ENCODE data around the gene LCE4A. TPM values are rescaled to one million over a fixed set of nuclear protein-coding genes. Genes with fewer than 3 reads are reported as not detected.

The LCE4A gene
- total RNA-seq, 1 experiment from 2014 or later: not detected

DNA sequence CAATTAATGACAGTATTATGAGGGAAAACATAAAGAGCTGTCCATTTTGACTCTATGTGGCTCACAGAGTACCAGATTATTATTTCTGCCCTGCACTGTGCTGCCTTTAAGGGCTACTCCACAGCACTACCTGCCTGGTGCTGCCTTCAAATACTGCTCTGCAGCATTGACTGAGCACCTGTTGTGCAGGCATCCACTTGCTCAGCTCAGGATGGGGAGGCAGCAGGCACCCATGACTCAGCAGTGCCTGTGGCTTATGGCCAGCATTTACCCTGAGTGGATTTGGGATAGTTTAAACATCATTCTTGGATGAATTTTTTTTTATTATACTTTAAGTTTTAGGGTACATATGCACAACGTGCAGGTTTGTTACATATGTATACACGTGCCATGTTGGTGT is 48.9 kb downstream of the LCE4A start:
- Mint-ChIP-seq H3K4me3 (ENCODE audit: unreplicated experiment) (no peak overlapping the region), H3K36me3 (ENCODE audit: insufficient read depth, unreplicated experiment) (no peaks in the 10 kb centered on the region), H3K9me3 (ENCODE audit: unreplicated experiment) (no peaks in the 10 kb centered on the region), H3K27ac (ENCODE audit: unreplicated experiment) (no peak overlapping the region), H3K4me1 (ENCODE audit: low read depth, unreplicated experiment) (peaks cover 6% of the 10 kb centered on the region), H3K27me3 (ENCODE audit: insufficient read depth, unreplicated experiment) (peaks cover 22% of the 10 kb centered on the region)
- Histone ChIP-seq H3K9me3 (no peaks in the 10 kb centered on the region), H3K4me3 (ENCODE audit: low read depth, low read length) (no peak overlapping the region), H3K36me3 (ENCODE audit: control insufficient read depth, insufficient read depth, low read length) (no peaks in the 10 kb centered on the region), H3K27me3 (replicated peaks; ENCODE audit: control insufficient read depth, insufficient read depth, low read length) (no peaks in the 10 kb centered on the region), H3K4me1 (no peaks in the 10 kb centered on the region)
- DNase-seq: no peak
- ChIA-PET POLR2A (no interaction called here), CTCF (no interaction called here)
- intact Hi-C loops (cut with micrococcal nuclease; ENCODE audit: unreplicated experiment): no loop called here
- TF ChIP-seq, protein P1, sequence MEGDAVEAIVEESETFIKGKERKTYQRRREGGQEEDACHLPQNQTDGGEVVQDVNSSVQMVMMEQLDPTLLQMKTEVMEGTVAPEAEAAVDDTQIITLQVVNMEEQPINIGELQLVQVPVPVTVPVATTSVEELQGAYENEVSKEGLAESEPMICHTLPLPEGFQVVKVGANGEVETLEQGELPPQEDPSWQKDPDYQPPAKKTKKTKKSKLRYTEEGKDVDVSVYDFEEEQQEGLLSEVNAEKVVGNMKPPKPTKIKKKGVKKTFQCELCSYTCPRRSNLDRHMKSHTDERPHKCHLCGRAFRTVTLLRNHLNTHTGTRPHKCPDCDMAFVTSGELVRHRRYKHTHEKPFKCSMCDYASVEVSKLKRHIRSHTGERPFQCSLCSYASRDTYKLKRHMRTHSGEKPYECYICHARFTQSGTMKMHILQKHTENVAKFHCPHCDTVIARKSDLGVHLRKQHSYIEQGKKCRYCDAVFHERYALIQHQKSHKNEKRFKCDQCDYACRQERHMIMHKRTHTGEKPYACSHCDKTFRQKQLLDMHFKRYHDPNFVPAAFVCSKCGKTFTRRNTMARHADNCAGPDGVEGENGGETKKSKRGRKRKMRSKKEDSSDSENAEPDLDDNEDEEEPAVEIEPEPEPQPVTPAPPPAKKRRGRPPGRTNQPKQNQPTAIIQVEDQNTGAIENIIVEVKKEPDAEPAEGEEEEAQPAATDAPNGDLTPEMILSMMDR (IDR thresholded peaks at IDR 0.05; ENCODE audit: insufficient read depth in 1 of 2, low read depth in 1 of 2, low read length in 1 of 2, severe bottlenecking in 1 of 2, unreplicated experiment in 1 of 2): no peak
- no TSS peak for BruUV-seq (replicated peaks)

DNA sequence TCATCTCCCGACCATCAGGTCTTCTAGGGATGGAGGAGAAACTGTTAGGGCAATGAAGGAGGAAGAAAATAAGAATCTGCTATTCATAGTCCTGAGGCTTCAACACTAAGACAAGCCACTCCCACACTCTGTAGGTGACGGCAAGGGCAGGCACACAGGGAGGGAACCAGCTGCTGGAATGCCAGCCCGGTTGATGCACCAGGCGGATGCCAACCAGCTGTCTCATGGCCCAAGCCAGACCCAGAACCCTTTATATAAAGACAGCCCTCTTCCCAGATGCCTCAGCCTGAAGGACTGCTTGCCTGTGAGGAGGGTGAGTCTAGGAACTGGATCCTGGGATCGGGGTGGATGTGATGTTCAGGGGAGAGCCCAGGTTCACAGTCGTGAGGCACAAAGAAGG is 49.8 kb downstream of the LCE4A start, which contains the start of gene KPRP:
Gene KPRP, plus strand, starts transcription at position 279 of the 400 bp plus-strand sequence. CDS start 1,564 bp downstream, outside the sequence.
- TF ChIP-seq, protein P1 (IDR thresholded peaks at IDR 0.05; ENCODE audit: insufficient read depth in 1 of 2, low read depth in 1 of 2, low read length in 1 of 2, severe bottlenecking in 1 of 2, unreplicated experiment in 1 of 2): no peak
- H3K27me3 ChIP-seq (replicated peaks; ENCODE audit: control insufficient read depth, insufficient read depth, low read length): no peaks in the 10 kb centered on the region
- no peak within 1 kb of the TSS for H3K27ac Mint-ChIP-seq (ENCODE audit: unreplicated experiment)
- H3K9me3 ChIP-seq: no peaks in the 10 kb centered on the region
- BruUV-seq (replicated peaks): no TSS peak
- intact Hi-C loops (cut with micrococcal nuclease; ENCODE audit: unreplicated experiment): no loop called here
- POLR2A ChIA-PET: no interaction called here
- H3K9me3 Mint-ChIP-seq (ENCODE audit: unreplicated experiment): no peaks in the 10 kb centered on the region
- H3K36me3 ChIP-seq (ENCODE audit: control insufficient read depth, insufficient read depth, low read length): no peaks in the 10 kb centered on the region
- no peak for DNase-seq
- H3K27me3 Mint-ChIP-seq (ENCODE audit: insufficient read depth, unreplicated experiment): peaks cover 18% of the 10 kb centered on the region
- CTCF ChIA-PET: no interaction called here
- no peak within 1 kb of the TSS for H3K4me3 ChIP-seq (ENCODE audit: low read depth, low read length)
- no peaks in the 10 kb centered on the region for H3K36me3 Mint-ChIP-seq (ENCODE audit: insufficient read depth, unreplicated experiment)
- no peak within 1 kb of the TSS for H3K4me3 Mint-ChIP-seq (ENCODE audit: unreplicated experiment)
- no peaks in the 10 kb centered on the region for H3K4me1 Mint-ChIP-seq (ENCODE audit: low read depth, unreplicated experiment)
- no peaks in the 10 kb centered on the region for H3K4me1 ChIP-seq

DNA sequence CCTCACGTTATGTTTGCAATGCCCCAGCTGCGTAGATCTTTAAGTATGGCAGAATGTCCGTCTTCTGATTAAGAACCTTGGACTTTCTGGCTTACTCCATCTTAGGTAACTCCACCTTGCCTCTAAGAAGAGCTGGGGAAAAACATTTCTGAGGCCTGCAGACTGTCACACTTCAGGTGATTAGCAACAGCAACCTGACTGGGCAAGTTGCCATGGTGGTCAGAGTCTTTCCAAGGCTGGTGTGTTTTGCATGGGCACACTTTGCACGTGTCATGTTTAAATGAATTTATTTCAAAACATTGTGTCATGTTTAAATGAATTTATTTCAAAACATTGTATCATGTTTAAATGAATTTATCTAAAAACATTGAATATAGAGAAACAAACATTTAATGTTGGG is 50.7 kb downstream of the LCE4A start:
- Mint-ChIP-seq H3K36me3 (ENCODE audit: insufficient read depth, unreplicated experiment) (no peaks in the 10 kb centered on the region), H3K4me1 (ENCODE audit: low read depth, unreplicated experiment) (no peaks in the 10 kb centered on the region), H3K9me3 (ENCODE audit: unreplicated experiment) (no peaks in the 10 kb centered on the region), H3K4me3 (ENCODE audit: unreplicated experiment) (no peak overlapping the region), H3K27ac (ENCODE audit: unreplicated experiment) (no peak overlapping the region), H3K27me3 (ENCODE audit: insufficient read depth, unreplicated experiment) (peaks cover 16% of the 10 kb centered on the region)
- Histone ChIP-seq H3K4me3 (ENCODE audit: low read depth, low read length) (no peak overlapping the region), H3K36me3 (ENCODE audit: control insufficient read depth, insufficient read depth, low read length) (no peaks in the 10 kb centered on the region), H3K27me3 (replicated peaks; ENCODE audit: control insufficient read depth, insufficient read depth, low read length) (no peaks in the 10 kb centered on the region), H3K9me3 (no peaks in the 10 kb centered on the region), H3K4me1 (no peaks in the 10 kb centered on the region)
- intact Hi-C loops (cut with micrococcal nuclease; ENCODE audit: unreplicated experiment): no loop called here
- ChIA-PET POLR2A (no interaction called here), CTCF (no interaction called here)
- no peak for DNase-seq
- TF ChIP-seq, protein P1 (IDR thresholded peaks at IDR 0.05; ENCODE audit: insufficient read depth in 1 of 2, low read depth in 1 of 2, low read length in 1 of 2, severe bottlenecking in 1 of 2, unreplicated experiment in 1 of 2): no peak
- no TSS peak for BruUV-seq (replicated peaks)

Other genes with a start within 250 kb of the LCE4A start
- not detected in 2 replicates for gene LCE5A, start 197.4 kb upstream of the LCE4A start, total RNA-seq (2022)
- gene CRCT1, start 193.7 kb upstream of the LCE4A start, total RNA-seq (2022): not detected in 2 replicates
- gene LCE3E, start 141.4 kb upstream of the LCE4A start, total RNA-seq (2022): not detected in 2 replicates
- not detected in 2 replicates for gene LCE3D, start 127.6 kb upstream of the LCE4A start, total RNA-seq (2022)
- not detected in 2 replicates for gene LCE3C, start 107.9 kb upstream of the LCE4A start, total RNA-seq (2022)
- not detected in 2 replicates for gene LCE3B, start 94.3 kb upstream of the LCE4A start, total RNA-seq (2022)
- gene LCE3A, start 85.1 kb upstream of the LCE4A start, total RNA-seq (2022): not detected in 2 replicates
- not detected in 2 replicates for gene LCE2D, start 44.8 kb upstream of the LCE4A start, total RNA-seq (2022)
- not detected in 2 replicates for gene LCE2C, start 32.9 kb upstream of the LCE4A start, total RNA-seq (2022)
- gene LCE2B, start 22.0 kb upstream of the LCE4A start, total RNA-seq (2022): not detected in 2 replicates
- gene LCE2A, start 9.8 kb upstream of the LCE4A start, total RNA-seq (2022): not detected in 2 replicates
- not detected in 2 replicates for gene KPRP, start 49.9 kb downstream of the LCE4A start, total RNA-seq (2022)
- gene LCE1F, start 67.0 kb downstream of the LCE4A start, total RNA-seq (2022): not detected in 2 replicates
- not detected in 2 replicates for gene LCE1E, start 78.1 kb downstream of the LCE4A start, total RNA-seq (2022)
- not detected in 2 replicates for gene LCE1D, start 88.6 kb downstream of the LCE4A start, total RNA-seq (2022)
- not detected in 2 replicates for gene LCE1C, start 98.5 kb downstream of the LCE4A start, total RNA-seq (2022)
- not detected in 2 replicates for gene LCE1B, start 103.8 kb downstream of the LCE4A start, total RNA-seq (2022)
- not detected in 2 replicates for gene LCE1A, start 119.3 kb downstream of the LCE4A start, total RNA-seq (2022)
- gene LCE6A, start 134.7 kb downstream of the LCE4A start, total RNA-seq (2022): not detected in 2 replicates
- not detected in 2 replicates for gene LCE7A, start 151.8 kb downstream of the LCE4A start, total RNA-seq (2022)
- not detected in 2 replicates for gene SMCP, start 170.2 kb downstream of the LCE4A start, total RNA-seq (2022)
- gene IVL, start 200.4 kb downstream of the LCE4A start, total RNA-seq (2022): not detected in 2 replicates
- not detected in 2 replicates for gene SPRR5, start 239.0 kb downstream of the LCE4A start, total RNA-seq (2022)